ENCODE measurements around the gene TAX1BP1.

GRCh38 chr7:27759491-27759890 lies 19.5 kb downstream of the TAX1BP1 start:
- TF ChIP-seq CTCF (IDR thresholded peaks at IDR 0.05) = no peak
- no peak for TF ChIP-seq ESRRA (CRISPR knock-in tag; IDR thresholded peaks at IDR 0.05; ENCODE audit: borderline replicate concordance)
